HepG2 (cell line): ENCODE results near the gene NOL12. TPM values are rescaled to one million over a fixed set of nuclear protein-coding genes. Genes with fewer than 3 reads are reported as not detected.

Experiments used
- GTF2F1 ChIP-seq: fragments of 150-350 bp; IDR thresholded peaks from 2 replicates; pipeline ENCODE4 v1.6.1; 2014; ENCODE audit warnings: low read length
- HOXA7 ChIP-seq: sonication (generic); formaldehyde crosslinking; IDR thresholded peaks from 2 replicates; pipeline ENCODE4 v1.8.1; 2022; ENCODE audit warnings: mild to moderate bottlenecking, missing genetic modification reagents, moderate library complexity
- IRF2 ChIP-seq: IDR thresholded peaks from 2 replicates; pipeline ENCODE4 v1.6.1; 2018; ENCODE audit warnings: missing genetic modification reagents, missing compliant biosample characterization
- KMT2B ChIP-seq: IDR thresholded peaks from 2 replicates; pipeline ENCODE4 v1.6.1; 2016; ENCODE audit warnings: missing genetic modification reagents, missing compliant biosample characterization
- MED8 ChIP-seq: sonication (generic); formaldehyde crosslinking; IDR thresholded peaks from 2 replicates; pipeline ENCODE4 v1.8.1; 2023; ENCODE audit warnings: mild to moderate bottlenecking, missing genetic modification reagents; ENCODE audit not compliant: insufficient replicate concordance
- MYNN ChIP-seq: sonication (generic); formaldehyde crosslinking; IDR thresholded peaks from 2 replicates; pipeline ENCODE4 v1.4.0; 2020; ENCODE audit warnings: mild to moderate bottlenecking, low read depth, missing genetic modification reagents
- NCOR1 ChIP-seq: fragments of 200-600 bp; sonication (generic); IDR thresholded peaks from 2 replicates; pipeline ENCODE4 v1.7.0; 2017; ENCODE audit warnings: antibody characterized with exemption, low read length, borderline replicate concordance
- PHF21A ChIP-seq: sonication (generic); formaldehyde crosslinking; IDR thresholded peaks from 2 replicates; pipeline ENCODE4 v1.5.0; 2020; ENCODE audit warnings: mild to moderate bottlenecking, missing genetic modification reagents
- SMYD3 ChIP-seq: sonication (generic); formaldehyde crosslinking; IDR thresholded peaks from 2 replicates; pipeline ENCODE4 v1.8.1; 2023; ENCODE audit warnings: mild to moderate bottlenecking, missing genetic modification reagents
- SSRP1 ChIP-seq: IDR thresholded peaks from 2 replicates; pipeline ENCODE4 v1.6.1; 2016; ENCODE audit warnings: control low read depth
- TARDBP ChIP-seq: sonication (generic); formaldehyde crosslinking; IDR thresholded peaks from 2 replicates; pipeline ENCODE4 v1.8.0; 2022; ENCODE audit warnings: mild to moderate bottlenecking, missing genetic modification reagents
- TBL1XR1 ChIP-seq: fragments of 150-350 bp; IDR thresholded peaks from 2 replicates; pipeline ENCODE4 v1.6.1; 2014; ENCODE audit warnings: borderline replicate concordance, low read length; ENCODE audit not compliant: partially characterized antibody
- TSC22D2 ChIP-seq: sonication (generic); formaldehyde crosslinking; IDR thresholded peaks from 2 replicates; pipeline ENCODE4 v1.5.1; 2020; ENCODE audit warnings: missing genetic modification reagents, mild to moderate bottlenecking, borderline replicate concordance
- ZBTB46 ChIP-seq: sonication (generic); formaldehyde crosslinking; IDR thresholded peaks from 2 replicates; pipeline ENCODE4 v1.4.0; 2020; ENCODE audit warnings: mild to moderate bottlenecking, missing genetic modification reagents, borderline replicate concordance
- ZNF121 ChIP-seq: sonication (generic); formaldehyde crosslinking; IDR thresholded peaks from 2 replicates; pipeline ENCODE4 v1.5.0; 2020; ENCODE audit warnings: mild to moderate bottlenecking, missing genetic modification reagents
- ZNF17 ChIP-seq: sonication (generic); formaldehyde crosslinking; IDR thresholded peaks from 2 replicates; pipeline ENCODE4 v1.5.0; 2020; ENCODE audit warnings: mild to moderate bottlenecking, missing genetic modification reagents
- ZNF180 ChIP-seq: sonication (generic); formaldehyde crosslinking; IDR thresholded peaks from 2 replicates; pipeline ENCODE4 v1.4.0; 2020; ENCODE audit warnings: low read depth, missing genetic modification reagents, borderline replicate concordance
- ZNF256 ChIP-seq: sonication (generic); formaldehyde crosslinking; conservative IDR thresholded peaks from 2 replicates; pipeline ENCODE4 v1.4.0; 2020; ENCODE audit warnings: missing genetic modification reagents
- ZNF34 ChIP-seq: sonication (generic); formaldehyde crosslinking; IDR thresholded peaks from 2 replicates; pipeline ENCODE4 v1.4.0; 2020; ENCODE audit warnings: mild to moderate bottlenecking, missing genetic modification reagents, borderline replicate concordance
- ZNF503 ChIP-seq: sonication (generic); formaldehyde crosslinking; IDR thresholded peaks from 2 replicates; pipeline ENCODE4 v1.4.0; 2020; ENCODE audit warnings: missing genetic modification reagents
- ZNF550 ChIP-seq: sonication (generic); formaldehyde crosslinking; IDR thresholded peaks from 2 replicates; pipeline ENCODE4 v1.4.0; 2020; ENCODE audit warnings: mild to moderate bottlenecking, missing genetic modification reagents, borderline replicate concordance
- ZNF614 ChIP-seq: IDR thresholded peaks from 2 replicates; pipeline ENCODE4 v1.6.1; 2018; ENCODE audit warnings: missing biosample characterization, missing genetic modification reagents, inconsistent platforms, borderline replicate concordance
- ZNF674 ChIP-seq: sonication (generic); formaldehyde crosslinking; IDR thresholded peaks from 2 replicates; pipeline ENCODE4 v1.5.0; 2020; ENCODE audit warnings: low read depth, mild to moderate bottlenecking, missing genetic modification reagents
- ZNF713 ChIP-seq: sonication (generic); formaldehyde crosslinking; IDR thresholded peaks from 2 replicates; pipeline ENCODE4 v1.4.0; 2020; ENCODE audit warnings: mild to moderate bottlenecking, missing genetic modification reagents
- ZNF737 ChIP-seq: sonication (generic); formaldehyde crosslinking; IDR thresholded peaks from 2 replicates; pipeline ENCODE4 v1.5.0; 2020; ENCODE audit warnings: missing genetic modification reagents, mild to moderate bottlenecking, borderline replicate concordance
- ZSCAN5A ChIP-seq: sonication (generic); formaldehyde crosslinking; IDR thresholded peaks from 2 replicates; pipeline ENCODE4 v1.8.0; 2022; ENCODE audit warnings: mild to moderate bottlenecking, missing genetic modification reagents, borderline replicate concordance
- polyA plus RNA-seq, 8 experiments: library from polyadenylated mRNA; depleted of rRNA in 3 of 8; stranded (reverse) in 7 of 8; unstranded in 1 of 8; fragments of >200 nt; fragmentation: Illumina TruSeq in 4 of 8; extraction: Trizol in 4 of 8; gene quantifications; 2 replicates each; pipeline versions ENCODE4 v1.2.1 to v1.2.3, GENCODE V29; 2011 to 2016; ENCODE audit warnings: low read depth in 4 of 8, missing spikeins in 1 of 8, mixed read lengths in 1 of 8; ENCODE audit not compliant: insufficient read depth in 1 of 8
- total RNA-seq, 5 experiments: library from RNA; depleted of rRNA; stranded (reverse); fragments of >200 nt; fragmentation: Illumina TruSeq; extraction: Trizol; gene quantifications; 2 replicates each; pipeline ENCODE4 v1.2.3, GENCODE V29; 2016; ENCODE audit warnings: low read depth in 1 of 5
- TF ChIP-seq, protein P1 (sequence below): sonication (generic); formaldehyde crosslinking; IDR thresholded peaks from 2 replicates; pipeline ENCODE4 v1.5.0; 2020; ENCODE audit warnings: missing genetic modification reagents

Gene NOL12
- total and polyA plus RNA-seq, 2 of the 13 experiments (the other 11 are each of a cell fraction or from before 2014, with no cell fraction given): 14.3 to 31.4 TPM

GRCh38 chr22:37741312-37741795, 55.2 kb downstream of the NOL12 start (continued):
- TF ChIP-seq SMYD3 (CRISPR knock-in tag): no peak
- no peak for TF ChIP-seq ZNF180 (CRISPR knock-in tag)
- no peak for TF ChIP-seq TSC22D2
- TF ChIP-seq SSRP1: no peak
- no peak for TF ChIP-seq HOXA7 (CRISPR knock-in tag)
- TF ChIP-seq MYNN: no peak
- TF ChIP-seq ZNF550 (CRISPR knock-in tag): no peak
- TF ChIP-seq, protein P1, sequence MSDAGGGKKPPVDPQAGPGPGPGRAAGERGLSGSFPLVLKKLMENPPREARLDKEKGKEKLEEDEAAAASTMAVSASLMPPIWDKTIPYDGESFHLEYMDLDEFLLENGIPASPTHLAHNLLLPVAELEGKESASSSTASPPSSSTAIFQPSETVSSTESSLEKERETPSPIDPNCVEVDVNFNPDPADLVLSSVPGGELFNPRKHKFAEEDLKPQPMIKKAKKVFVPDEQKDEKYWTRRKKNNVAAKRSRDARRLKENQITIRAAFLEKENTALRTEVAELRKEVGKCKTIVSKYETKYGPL (CRISPR knock-in tag): peak; percentile 94
- no peak for TF ChIP-seq ZNF674 (CRISPR knock-in tag)
- no peak for TF ChIP-seq ZNF256 (CRISPR knock-in tag)
- no peak for TF ChIP-seq MED8
- TF ChIP-seq ZNF614: no peak
- TF ChIP-seq ZNF503: no peak
- TF ChIP-seq ZNF713 (CRISPR knock-in tag): no peak
- no peak for TF ChIP-seq ZNF121 (CRISPR knock-in tag)
- no peak for TF ChIP-seq IRF2
- no peak for TF ChIP-seq GTF2F1
- no peak for TF ChIP-seq ZNF17 (CRISPR knock-in tag)
- no peak for TF ChIP-seq ZNF34 (CRISPR knock-in tag)
- no peak for TF ChIP-seq TBL1XR1
- no peak for TF ChIP-seq NCOR1
- no peak for TF ChIP-seq ZSCAN5A (CRISPR knock-in tag)
- TF ChIP-seq KMT2B (CRISPR knock-in tag): no peak
- TF ChIP-seq ZBTB46 (CRISPR knock-in tag): no peak
- no peak for TF ChIP-seq TARDBP (CRISPR knock-in tag)
- no peak for TF ChIP-seq PHF21A
- no peak for TF ChIP-seq ZNF737 (CRISPR knock-in tag)
